ENCODE results near the gene VCPKMT.

- TF ChIP-seq CTCF (IDR thresholded peaks at IDR 0.05): no peak
- no peak for TF ChIP-seq POLR2AphosphoS5 (IDR thresholded peaks at IDR 0.05)
Measured at GRCh38 chr14:50095895-50096294, 20.5 kb downstream of the VCPKMT start.
